GM12878 (cell line): ENCODE results near the gene SVEP1.

Experiments
- CEBPB ChIP-seq, 2 experiments: fragments of 150-350 bp in 1 of 2; IDR thresholded peaks; 2 replicates each; pipeline ENCODE4 v1.6.1; 2012 to 2014; ENCODE audit warnings: low read depth in 2 of 2, low read length in 2 of 2, borderline replicate concordance in 1 of 2, inconsistent platforms in 1 of 2
- CTCF ChIP-seq, 3 experiments: IDR thresholded peaks in 2 of 3; conservative IDR thresholded peaks in 1 of 3; 2 replicates each; pipeline ENCODE4 v1.5.1; 2011; ENCODE audit warnings: low read depth in 3 of 3, low read length in 3 of 3, mild to moderate bottlenecking in 3 of 3, control low read depth in 2 of 3, moderate library complexity in 2 of 3, inconsistent platforms in 1 of 3, mixed read lengths in 1 of 3; ENCODE audit not compliant: control insufficient read depth in 2 of 3, insufficient read depth in 1 of 3; ENCODE audit errors: extremely low read depth in 1 of 3
- NKRF ChIP-seq: fragments of 450-650 bp; conservative IDR thresholded peaks from 2 replicates; pipeline ENCODE4 v1.6.1; 2017; ENCODE audit warnings: mild to moderate bottlenecking, moderate library complexity
- POLR2A ChIP-seq: IDR thresholded peaks from 2 replicates; pipeline ENCODE4 v1.6.1; 2011; ENCODE audit warnings: low read depth, mild to moderate bottlenecking, low read length
- RCOR1 ChIP-seq: conservative IDR thresholded peaks from 2 replicates; pipeline ENCODE4 v1.6.1; 2012; ENCODE audit warnings: low read depth, low read length, improper control_type of control experiment
- ZNF622 ChIP-seq: fragments of 450-650 bp; IDR thresholded peaks from 2 replicates; pipeline ENCODE4 v1.6.1; 2017; ENCODE audit warnings: mild to moderate bottlenecking, inconsistent platforms
- ZSCAN29 ChIP-seq: fragments of 450-650 bp; IDR thresholded peaks from 2 replicates; pipeline ENCODE4 v1.6.1; 2017; ENCODE audit warnings: mild to moderate bottlenecking, moderate library complexity

GRCh38 chr9:110532908-110533665 lies 46.5 kb downstream of the SVEP1 start:
- TF ChIP-seq POLR2A, result no peak
- TF ChIP-seq RCOR1, result no peak
- TF ChIP-seq CEBPB (IDR thresholded peaks at IDR 0.05; ENCODE audit: borderline replicate concordance in 1 of 2, low read depth in 2 of 2, low read length in 2 of 2), result no peak
- TF ChIP-seq NKRF, result no peak
- TF ChIP-seq ZSCAN29, result no peak
- TF ChIP-seq ZNF622, result no peak
- no peak for TF ChIP-seq CTCF (IDR thresholded peaks at IDR 0.05 in 2 of 3, conservative IDR thresholded peaks at IDR 0.05 in 1 of 3; ENCODE audit: control insufficient read depth in 2 of 3, extremely low read depth in 1 of 3, insufficient read depth in 1 of 3, low read depth in 3 of 3, low read length in 3 of 3)
